OCI-LY7 (cell line): ENCODE data around the gene TCFL5.

Source experiments
- EZH2phosphoT487 ChIP-seq: fragments of 200-600 bp; sonication (generic); IDR thresholded peaks from 2 replicates; pipeline ENCODE4 v1.6.1; 2018; ENCODE audit warnings: low read depth, borderline replicate concordance, mild to moderate bottlenecking, mixed run types, antibody characterized with exemption, low read length, moderate library complexity, mixed read lengths
- TF ChIP-seq, protein P1 (sequence below): fragments of 200-600 bp; sonication (generic); conservative IDR thresholded peaks from 2 replicates; pipeline ENCODE4 v1.5.1; 2014; ENCODE audit warnings: mild to moderate bottlenecking, antibody characterized with exemption, low read length, moderate library complexity, mixed read lengths

DNA sequence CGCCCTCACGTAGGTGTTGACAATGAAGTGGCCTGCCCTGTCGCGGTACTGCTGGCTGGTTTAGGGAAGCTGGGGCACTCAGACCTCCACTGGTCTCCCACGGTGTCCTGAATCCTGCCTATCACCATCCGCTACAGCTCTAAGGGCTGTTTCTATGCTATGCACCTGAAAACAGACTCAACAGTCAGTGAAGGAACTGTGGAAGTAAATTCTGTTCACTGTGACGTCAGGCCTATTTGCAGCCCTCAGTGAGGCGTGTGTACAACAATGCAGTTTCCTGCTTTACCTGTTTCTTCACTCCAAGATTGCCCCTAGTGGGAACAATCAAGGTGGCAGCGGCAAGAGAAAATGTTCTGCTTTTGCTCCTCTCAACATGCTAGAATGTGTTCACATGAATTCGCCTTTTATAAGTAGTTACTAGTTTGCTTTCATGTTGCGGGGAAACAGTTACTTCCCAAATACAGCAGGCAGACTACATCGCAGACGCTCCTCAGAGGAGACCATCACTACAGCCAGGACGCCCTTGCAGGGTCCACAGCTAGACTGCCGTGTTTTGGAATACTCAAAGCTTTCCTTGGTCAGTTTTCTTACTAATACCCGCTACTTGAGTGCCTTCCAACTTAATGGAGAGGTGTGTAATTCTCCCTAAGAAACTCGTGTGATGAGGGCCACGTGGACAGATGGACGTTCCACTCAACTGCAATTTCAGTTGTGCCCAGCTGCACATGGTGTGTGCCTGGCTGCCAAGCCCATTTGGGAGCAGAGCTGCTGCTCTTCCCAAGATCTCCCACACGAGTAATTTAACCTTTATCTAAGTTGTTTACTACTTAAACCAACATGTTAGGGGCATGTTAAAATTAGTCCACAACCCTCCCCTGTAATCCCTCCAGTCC is 39.3 kb upstream of the TCFL5 start:
- TF ChIP-seq, protein P1, sequence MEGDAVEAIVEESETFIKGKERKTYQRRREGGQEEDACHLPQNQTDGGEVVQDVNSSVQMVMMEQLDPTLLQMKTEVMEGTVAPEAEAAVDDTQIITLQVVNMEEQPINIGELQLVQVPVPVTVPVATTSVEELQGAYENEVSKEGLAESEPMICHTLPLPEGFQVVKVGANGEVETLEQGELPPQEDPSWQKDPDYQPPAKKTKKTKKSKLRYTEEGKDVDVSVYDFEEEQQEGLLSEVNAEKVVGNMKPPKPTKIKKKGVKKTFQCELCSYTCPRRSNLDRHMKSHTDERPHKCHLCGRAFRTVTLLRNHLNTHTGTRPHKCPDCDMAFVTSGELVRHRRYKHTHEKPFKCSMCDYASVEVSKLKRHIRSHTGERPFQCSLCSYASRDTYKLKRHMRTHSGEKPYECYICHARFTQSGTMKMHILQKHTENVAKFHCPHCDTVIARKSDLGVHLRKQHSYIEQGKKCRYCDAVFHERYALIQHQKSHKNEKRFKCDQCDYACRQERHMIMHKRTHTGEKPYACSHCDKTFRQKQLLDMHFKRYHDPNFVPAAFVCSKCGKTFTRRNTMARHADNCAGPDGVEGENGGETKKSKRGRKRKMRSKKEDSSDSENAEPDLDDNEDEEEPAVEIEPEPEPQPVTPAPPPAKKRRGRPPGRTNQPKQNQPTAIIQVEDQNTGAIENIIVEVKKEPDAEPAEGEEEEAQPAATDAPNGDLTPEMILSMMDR: no peak
- no peak for TF ChIP-seq EZH2phosphoT487
